OCI-LY1 (cell line): ENCODE measurements around the gene FAM229A.
"Not testable (repeated sequence)": the region's sequence is repeated elsewhere in the genome, so short reads cannot be mapped to it uniquely, and the experiment has no call there.

Experiments used
- H2AFZ ChIP-seq: fragments of 200-600 bp; sonication (generic), shearing (Covaris generic); 2 replicates; pipeline ENCODE4 v1.6.0; 2014; ENCODE audit warnings: antibody characterized with exemption, mild to moderate bottlenecking, low read length
- H3F3A ChIP-seq: fragments of 200-600 bp; sonication (generic), shearing (Covaris generic); 2 replicates; pipeline ENCODE4 v1.6.0; 2014; ENCODE audit warnings: mild to moderate bottlenecking, antibody characterized with exemption, low read length, moderate library complexity; ENCODE audit not compliant: insufficient read depth
- H3K27ac ChIP-seq: fragments of 200-600 bp; sonication (generic); 2 replicates; pipeline ENCODE4 v1.5.1; 2014; ENCODE audit warnings: low read length, mixed run types, mild to moderate bottlenecking, low read depth; ENCODE audit not compliant: poor library complexity, severe bottlenecking
- H3K27me3 ChIP-seq: fragments of 200-600 bp; sonication (generic); 2 replicates; pipeline ENCODE4 v1.6.0; 2014; ENCODE audit warnings: antibody characterized with exemption, mild to moderate bottlenecking, low read length, moderate library complexity; ENCODE audit not compliant: insufficient read depth
- H3K36me3 ChIP-seq: fragments of 200-600 bp; sonication (generic); 2 replicates; pipeline ENCODE4 v1.6.1; 2014; ENCODE audit warnings: mild to moderate bottlenecking, antibody characterized with exemption, low read length, moderate library complexity, mixed read lengths; ENCODE audit not compliant: insufficient read depth
- H3K4me1 ChIP-seq: fragments of 200-600 bp; sonication (generic); 2 replicates; pipeline ENCODE4 v1.5.1; 2014; ENCODE audit warnings: mild to moderate bottlenecking, low read length, moderate library complexity; ENCODE audit not compliant: insufficient read depth, severe bottlenecking
- H3K4me2 ChIP-seq: fragments of 200-600 bp; sonication (generic), shearing (Covaris generic); 2 replicates; pipeline ENCODE4 v1.6.1; 2014; ENCODE audit warnings: low read length
- H3K4me3 ChIP-seq: fragments of 200-600 bp; sonication (generic); 2 replicates; pipeline ENCODE4 v1.5.1; 2014; ENCODE audit warnings: low read length, low read depth, mild to moderate bottlenecking, mixed read lengths; ENCODE audit not compliant: poor library complexity, severe bottlenecking
- H3K79me2 ChIP-seq: fragments of 200-600 bp; shearing (Covaris generic); 2 replicates; pipeline ENCODE4 v1.6.1; 2016; ENCODE audit warnings: mixed run types, low read length, mixed read lengths; ENCODE audit not compliant: insufficient read depth
- H3K9ac ChIP-seq: fragments of 200-600 bp; sonication (generic), shearing (Covaris generic); 2 replicates; pipeline ENCODE4 v1.6.1; 2014; ENCODE audit warnings: mild to moderate bottlenecking, low read length, mixed read lengths
- H3K9me2 ChIP-seq: fragments of 200-600 bp; sonication (generic), shearing (Covaris generic); 2 replicates; pipeline ENCODE4 v1.6.1; 2014; ENCODE audit warnings: low read depth, mild to moderate bottlenecking, low read length, mixed read lengths
- H3K9me3 ChIP-seq: fragments of 200-600 bp; shearing (Covaris generic); 2 replicates; pipeline ENCODE4 v1.6.1; 2014; ENCODE audit warnings: low read length, mixed read lengths
- H4K20me1 ChIP-seq: fragments of 200-600 bp; sonication (generic), shearing (Covaris generic); 2 replicates; pipeline ENCODE4 v1.6.0; 2016; ENCODE audit warnings: mild to moderate bottlenecking, low read length; ENCODE audit not compliant: insufficient read depth
- EZH2 ChIP-seq: fragments of 200-600 bp; sonication (generic), shearing (Covaris generic); IDR thresholded peaks from 2 replicates; pipeline ENCODE4 v1.8.0; 2017; ENCODE audit warnings: borderline replicate concordance, mixed run types, mild to moderate bottlenecking, antibody characterized with exemption, low read length, moderate library complexity, mixed read lengths
- TF ChIP-seq, protein P1 (sequence below): fragments of 200-600 bp; sonication (generic), shearing (Covaris generic); IDR thresholded peaks from 2 replicates; pipeline ENCODE4 v1.5.1; 2017; ENCODE audit warnings: mild to moderate bottlenecking, antibody characterized with exemption, low read length, moderate library complexity, mixed read lengths

FAM229A gene

DNA sequence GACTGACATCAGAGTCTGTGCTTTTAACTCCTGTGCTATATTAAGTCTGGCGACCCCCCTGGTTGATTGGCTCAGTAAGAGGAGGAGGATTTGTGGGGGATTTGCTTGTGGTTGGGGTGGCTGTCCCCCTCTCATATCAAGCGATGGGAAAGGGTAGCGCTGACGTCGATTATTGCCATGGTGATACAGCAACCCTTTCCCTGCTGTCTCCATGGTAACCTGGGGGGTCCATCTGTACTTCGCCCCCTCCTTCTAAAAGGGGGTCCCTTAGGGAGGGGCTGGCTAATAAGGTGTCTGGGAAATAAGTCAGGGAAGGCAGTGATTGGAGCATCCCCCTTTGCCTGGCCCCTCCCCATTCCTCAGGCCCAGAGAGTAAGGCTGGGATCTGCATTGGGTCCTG is 4.7 kb downstream of the FAM229A start:
- Histone ChIP-seq H3K4me3 (no peak overlapping the region), H3F3A (no peaks in the 10 kb centered on the region), H3K9ac (no peak overlapping the region), H3K4me2 (no peak overlapping the region), H3K9me3 (no peaks in the 10 kb centered on the region), H3K9me2 (no peaks in the 10 kb centered on the region), H3K79me2 (no peaks in the 10 kb centered on the region), H3K4me1 (peaks cover 14% of the 10 kb centered on the region), H3K27me3 (no peaks in the 10 kb centered on the region), H3K36me3 (no peaks in the 10 kb centered on the region; the same call in 1 of the 2 replicates), H3K27ac (no peak overlapping the region), H4K20me1 (no peaks in the 10 kb centered on the region), H2AFZ (no peak overlapping the region)
- TF ChIP-seq, protein P1, sequence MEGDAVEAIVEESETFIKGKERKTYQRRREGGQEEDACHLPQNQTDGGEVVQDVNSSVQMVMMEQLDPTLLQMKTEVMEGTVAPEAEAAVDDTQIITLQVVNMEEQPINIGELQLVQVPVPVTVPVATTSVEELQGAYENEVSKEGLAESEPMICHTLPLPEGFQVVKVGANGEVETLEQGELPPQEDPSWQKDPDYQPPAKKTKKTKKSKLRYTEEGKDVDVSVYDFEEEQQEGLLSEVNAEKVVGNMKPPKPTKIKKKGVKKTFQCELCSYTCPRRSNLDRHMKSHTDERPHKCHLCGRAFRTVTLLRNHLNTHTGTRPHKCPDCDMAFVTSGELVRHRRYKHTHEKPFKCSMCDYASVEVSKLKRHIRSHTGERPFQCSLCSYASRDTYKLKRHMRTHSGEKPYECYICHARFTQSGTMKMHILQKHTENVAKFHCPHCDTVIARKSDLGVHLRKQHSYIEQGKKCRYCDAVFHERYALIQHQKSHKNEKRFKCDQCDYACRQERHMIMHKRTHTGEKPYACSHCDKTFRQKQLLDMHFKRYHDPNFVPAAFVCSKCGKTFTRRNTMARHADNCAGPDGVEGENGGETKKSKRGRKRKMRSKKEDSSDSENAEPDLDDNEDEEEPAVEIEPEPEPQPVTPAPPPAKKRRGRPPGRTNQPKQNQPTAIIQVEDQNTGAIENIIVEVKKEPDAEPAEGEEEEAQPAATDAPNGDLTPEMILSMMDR = no peak
- TF ChIP-seq EZH2 = no peak

DNA sequence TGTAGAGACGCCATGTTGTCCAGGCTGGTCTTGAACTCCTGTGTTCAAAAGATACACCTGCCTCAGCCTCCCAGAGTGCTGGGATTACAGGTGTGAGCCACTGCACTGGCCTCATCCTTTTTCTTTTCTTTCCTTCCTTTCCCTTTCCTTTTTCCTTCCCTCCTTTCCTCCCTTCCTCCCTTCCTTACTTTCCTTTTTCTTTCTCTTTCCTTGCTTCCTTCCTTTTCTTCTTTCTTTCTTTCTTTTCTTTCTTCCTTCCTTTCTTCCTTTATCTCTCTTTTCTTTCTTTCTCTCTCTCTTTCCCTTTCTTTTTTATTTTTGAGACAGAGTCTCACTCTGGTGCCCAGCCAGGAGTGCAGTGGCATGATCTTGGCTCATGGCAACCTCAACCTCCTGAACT is 5.8 kb downstream of the FAM229A start:
- H3K36me3 ChIP-seq = no peaks in the 10 kb centered on the region; the same call in 1 of the 2 replicates
- peaks cover 16% of the 10 kb centered on the region for H3K4me1 ChIP-seq
- H3K27ac ChIP-seq = no peak overlapping the region
- no peaks in the 10 kb centered on the region for H3K9me3 ChIP-seq
- no peak overlapping the region for H3K4me2 ChIP-seq
- H4K20me1 ChIP-seq = no peaks in the 10 kb centered on the region
- no peak overlapping the region for H2AFZ ChIP-seq
- H3K27me3 ChIP-seq = no peaks in the 10 kb centered on the region
- no peak overlapping the region for H3K9ac ChIP-seq
- H3K4me3 ChIP-seq = no peak overlapping the region
- TF ChIP-seq EZH2 = no peak
- TF ChIP-seq, protein P1 = no peak
- H3K79me2 ChIP-seq = no peaks in the 10 kb centered on the region
- no peaks in the 10 kb centered on the region for H3F3A ChIP-seq
- no peaks in the 10 kb centered on the region for H3K9me2 ChIP-seq

DNA sequence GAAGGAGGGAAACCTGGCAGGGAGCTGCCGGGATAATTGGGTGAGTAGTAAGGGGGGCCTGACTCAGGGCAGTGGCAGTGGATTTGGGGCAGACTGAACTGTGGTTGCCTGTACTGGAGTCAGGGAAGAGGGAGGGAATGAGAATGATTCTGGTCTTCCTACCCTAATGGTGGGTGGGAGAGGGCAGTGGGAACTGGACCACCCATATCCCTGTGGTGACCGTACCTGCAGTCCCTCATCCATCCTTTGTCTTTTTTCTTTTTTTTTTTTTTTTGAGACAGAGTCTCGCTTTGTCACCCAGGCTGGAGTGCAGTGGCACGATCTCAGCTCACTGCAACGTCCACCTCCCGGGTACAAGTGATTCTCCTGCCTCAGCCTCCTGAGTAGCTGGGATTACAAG is 6.5 kb downstream of the FAM229A start:
- not testable (repeated sequence) for H3K9me3 ChIP-seq, H3K36me3 ChIP-seq, H3K4me3 ChIP-seq, H3K27me3 ChIP-seq, H3K9ac ChIP-seq, H3F3A ChIP-seq, H3K4me2 ChIP-seq, H3K9me2 ChIP-seq, H4K20me1 ChIP-seq, H3K79me2 ChIP-seq, H2AFZ ChIP-seq, H3K27ac ChIP-seq
- peaks cover 18% of the 10 kb centered on the region for H3K4me1 ChIP-seq

DNA sequence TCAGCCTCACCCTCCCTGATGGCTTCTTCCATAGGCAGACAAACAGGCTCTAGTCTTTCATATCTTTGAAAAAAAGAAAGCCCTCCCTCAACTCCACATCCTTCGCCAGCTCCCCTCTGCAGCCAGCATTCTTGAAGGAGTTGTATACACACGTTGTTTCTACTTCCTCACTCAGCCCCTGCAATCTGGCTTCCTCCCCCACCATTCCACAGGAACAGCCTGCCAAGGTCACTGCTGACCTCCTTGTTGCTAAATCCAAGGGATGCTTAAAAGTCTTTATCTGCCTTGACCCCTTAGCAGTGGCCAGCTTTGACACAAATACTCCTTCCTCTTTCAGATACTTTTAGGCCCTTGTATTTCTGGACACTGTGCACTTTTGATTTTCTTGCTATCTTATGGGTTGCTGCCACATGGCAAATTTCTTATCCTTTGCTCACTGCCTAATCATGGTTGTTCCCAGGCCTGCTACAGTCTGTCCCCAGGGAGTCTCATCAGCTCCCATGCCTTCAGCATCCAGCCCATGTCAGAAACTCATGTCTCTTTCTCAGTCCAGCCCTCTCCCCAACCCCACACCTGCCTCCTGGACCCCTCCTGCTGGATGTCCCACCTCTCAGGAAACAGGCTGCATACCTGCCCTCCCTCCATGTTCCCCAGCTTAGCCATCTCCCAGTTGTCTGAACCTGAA is 8.3 kb downstream of the FAM229A start:
- Histone ChIP-seq H3K4me3 (no peak overlapping the region), H3K9ac (no peak overlapping the region), H3K27ac (no peak overlapping the region), H3K4me2 (no peak overlapping the region), H3K9me2 (no peaks in the 10 kb centered on the region), H2AFZ (no peak overlapping the region), H3K36me3 (no peaks in the 10 kb centered on the region), H3K27me3 (no peaks in the 10 kb centered on the region), H3F3A (no peaks in the 10 kb centered on the region), H4K20me1 (no peaks in the 10 kb centered on the region), H3K79me2 (no peaks in the 10 kb centered on the region), H3K4me1 (peaks cover 13% of the 10 kb centered on the region), H3K9me3 (no peaks in the 10 kb centered on the region)
- no peak for TF ChIP-seq EZH2
- TF ChIP-seq, protein P1 = no peak
